ENCODE results near the gene SYT7.
A peak's percentile ranks its signal among the peaks of the same experiment; 100 is the strongest.
"Not testable (repeated sequence)": the region's sequence is repeated elsewhere in the genome, so short reads cannot be mapped to it uniquely, and the experiment has no call there.

SYT7 gene

DNA sequence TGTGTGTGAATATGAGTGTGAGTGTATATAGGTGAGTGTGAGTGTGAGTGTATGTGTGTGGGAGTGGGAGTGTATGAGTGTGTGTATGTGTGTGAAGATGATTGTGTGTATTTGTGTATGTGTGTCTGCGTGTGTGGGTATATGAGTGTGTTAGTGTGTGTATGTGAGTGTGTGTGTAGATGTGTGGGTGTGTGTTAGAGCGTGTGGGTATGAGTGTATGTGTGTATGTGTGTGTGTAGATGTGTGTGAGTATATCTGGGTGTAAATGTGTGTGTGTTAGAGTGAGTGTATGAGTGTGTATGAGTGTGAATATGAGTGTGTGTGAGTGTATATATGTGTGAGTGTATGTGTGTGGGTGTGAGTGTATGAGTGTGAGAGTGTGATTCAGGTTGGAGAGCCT, 83.4 kb downstream of the SYT7 start:
- DNase-seq (ENCODE audit: low spot score), result no peak

DNA sequence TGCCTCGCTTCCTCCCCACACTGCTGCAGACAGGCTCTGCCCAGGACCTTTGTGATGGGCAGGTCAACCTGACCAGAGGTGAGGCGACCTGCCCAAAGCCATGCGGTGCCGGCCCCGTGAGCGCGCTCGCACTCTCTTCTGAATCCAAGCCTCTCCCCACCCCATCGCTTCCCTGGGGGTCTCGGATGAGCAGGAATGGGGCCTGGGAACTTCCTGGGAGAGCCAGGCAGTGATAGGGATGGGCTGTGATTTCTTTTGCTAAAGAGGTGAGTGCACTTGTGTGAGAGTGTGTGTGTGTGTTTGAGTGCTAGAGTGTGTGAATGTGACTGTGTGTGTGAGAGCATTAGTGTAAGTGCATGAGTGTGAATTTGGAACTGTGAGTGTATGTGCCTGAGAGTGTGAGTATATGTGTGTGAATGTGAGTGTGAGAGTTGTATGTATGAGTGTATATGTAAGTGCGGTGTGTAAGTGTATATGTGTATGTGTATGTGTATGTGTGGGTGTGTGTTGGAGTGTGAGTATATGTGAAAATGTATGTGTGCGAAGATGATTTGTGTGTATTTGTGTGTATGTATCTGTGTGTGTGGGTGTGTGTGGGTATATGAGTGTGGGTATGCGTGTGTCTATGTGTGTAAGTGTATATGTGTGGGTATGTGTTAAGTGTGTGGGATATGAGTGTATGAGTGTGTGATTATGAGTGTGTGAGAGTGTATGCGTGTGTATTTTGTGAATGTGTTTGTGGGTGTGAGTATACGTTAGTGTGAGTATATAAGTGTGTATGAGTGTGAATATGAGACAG, 84.1 kb downstream of the SYT7 start:
- DNase-seq (ENCODE audit: low spot score), result no peak

DNA sequence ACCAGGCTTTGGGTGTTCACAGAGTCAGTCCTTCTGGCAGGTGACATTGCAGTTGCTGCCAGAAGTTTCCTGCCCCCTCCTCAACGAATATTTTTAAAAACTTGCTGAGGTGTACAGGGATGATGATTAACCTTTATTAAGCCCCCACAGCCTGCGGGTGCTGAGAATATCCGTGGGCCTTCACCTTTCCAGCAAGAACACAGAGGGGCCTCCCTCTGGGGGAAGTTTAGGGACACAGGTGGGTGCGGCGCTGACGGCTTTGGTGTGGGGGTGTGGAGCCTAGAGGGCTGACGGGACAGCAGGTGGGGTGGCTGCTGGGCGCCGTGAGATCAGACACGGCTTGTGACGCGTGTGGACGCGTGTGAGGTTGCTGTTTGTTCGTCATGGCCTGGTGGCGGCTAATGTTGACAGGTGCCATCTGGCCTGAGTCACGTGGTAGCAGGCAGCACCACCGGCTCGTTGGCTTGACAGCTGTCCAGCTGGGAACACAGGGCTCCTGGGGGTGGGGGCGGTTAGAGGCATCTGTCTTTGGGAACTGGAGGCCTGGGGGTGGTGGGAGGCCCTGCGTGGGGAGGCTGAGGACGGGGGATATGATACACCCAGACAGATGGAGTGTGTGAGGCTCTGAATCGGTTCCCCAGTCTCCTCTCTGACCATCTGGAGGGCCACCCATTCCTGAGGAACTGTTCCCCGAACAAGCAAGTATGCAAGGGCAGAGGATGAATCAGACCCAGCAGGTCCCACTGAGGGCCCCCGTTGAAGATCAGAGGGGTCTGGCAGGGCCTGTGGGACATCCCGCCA, 84.9 kb downstream of the SYT7 start:
- DNase-seq (ENCODE audit: low spot score), result no peak

DNA sequence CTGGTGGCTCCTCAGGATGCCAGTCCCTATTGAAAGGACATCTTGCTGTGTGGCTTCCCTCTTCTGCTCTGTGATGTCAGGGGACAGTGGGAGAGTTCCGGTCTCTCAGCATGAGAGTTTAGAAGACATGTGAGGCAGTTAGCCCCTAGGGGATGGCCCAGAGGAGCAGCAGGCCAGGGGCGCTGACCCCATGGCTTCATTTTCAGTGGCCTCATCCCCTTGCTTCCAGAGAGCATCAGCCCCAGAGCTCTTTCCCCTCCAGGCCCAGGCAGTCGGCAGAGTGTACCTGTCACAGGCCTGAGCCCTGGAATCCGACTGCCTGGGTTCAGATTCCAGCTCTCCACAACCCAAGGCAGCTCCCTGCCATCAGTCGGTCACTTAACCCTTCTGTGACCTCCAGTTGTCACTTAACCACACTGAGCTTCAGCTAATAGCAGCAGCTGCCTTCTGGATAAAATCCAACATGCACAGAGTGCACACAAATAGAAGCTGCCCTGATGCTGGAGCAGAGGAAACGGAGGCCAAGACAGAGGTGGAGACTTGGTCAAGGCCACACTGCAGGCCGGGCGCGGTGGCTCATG, 86.4 kb downstream of the SYT7 start:
- DNase-seq (ENCODE audit: low spot score), result no peak

DNA sequence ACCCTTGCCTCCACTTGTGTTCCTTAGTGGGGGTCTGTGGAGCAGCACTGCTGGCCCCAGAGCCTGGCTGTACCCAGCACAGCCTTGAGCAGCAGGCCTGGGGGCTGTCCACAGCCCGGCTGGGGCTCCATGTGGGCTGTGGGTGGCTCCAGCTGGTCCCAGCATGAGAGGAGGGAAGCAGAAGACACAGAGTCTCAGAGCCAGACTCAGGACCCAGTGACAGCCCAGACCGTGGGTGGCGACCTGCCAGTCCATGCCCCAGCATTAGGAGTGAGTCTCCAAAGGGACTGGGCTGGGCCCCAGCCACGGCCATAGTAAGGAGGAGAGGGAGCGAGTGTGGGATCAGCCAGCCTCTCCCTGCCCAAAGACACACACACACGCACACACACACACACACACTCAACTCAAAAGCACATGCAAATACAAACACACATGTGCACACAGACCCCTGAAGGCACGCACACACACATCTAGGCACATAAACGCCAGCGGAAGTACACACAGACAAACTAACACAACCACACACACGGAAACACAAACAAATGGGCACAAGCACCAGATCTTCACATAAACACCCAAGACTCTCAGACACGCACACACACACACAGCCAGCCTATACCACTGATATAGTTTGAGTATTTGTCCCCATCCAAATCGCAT, 89.0 kb downstream of the SYT7 start:
- DNase-seq (ENCODE audit: low spot score), result no peak

DNA sequence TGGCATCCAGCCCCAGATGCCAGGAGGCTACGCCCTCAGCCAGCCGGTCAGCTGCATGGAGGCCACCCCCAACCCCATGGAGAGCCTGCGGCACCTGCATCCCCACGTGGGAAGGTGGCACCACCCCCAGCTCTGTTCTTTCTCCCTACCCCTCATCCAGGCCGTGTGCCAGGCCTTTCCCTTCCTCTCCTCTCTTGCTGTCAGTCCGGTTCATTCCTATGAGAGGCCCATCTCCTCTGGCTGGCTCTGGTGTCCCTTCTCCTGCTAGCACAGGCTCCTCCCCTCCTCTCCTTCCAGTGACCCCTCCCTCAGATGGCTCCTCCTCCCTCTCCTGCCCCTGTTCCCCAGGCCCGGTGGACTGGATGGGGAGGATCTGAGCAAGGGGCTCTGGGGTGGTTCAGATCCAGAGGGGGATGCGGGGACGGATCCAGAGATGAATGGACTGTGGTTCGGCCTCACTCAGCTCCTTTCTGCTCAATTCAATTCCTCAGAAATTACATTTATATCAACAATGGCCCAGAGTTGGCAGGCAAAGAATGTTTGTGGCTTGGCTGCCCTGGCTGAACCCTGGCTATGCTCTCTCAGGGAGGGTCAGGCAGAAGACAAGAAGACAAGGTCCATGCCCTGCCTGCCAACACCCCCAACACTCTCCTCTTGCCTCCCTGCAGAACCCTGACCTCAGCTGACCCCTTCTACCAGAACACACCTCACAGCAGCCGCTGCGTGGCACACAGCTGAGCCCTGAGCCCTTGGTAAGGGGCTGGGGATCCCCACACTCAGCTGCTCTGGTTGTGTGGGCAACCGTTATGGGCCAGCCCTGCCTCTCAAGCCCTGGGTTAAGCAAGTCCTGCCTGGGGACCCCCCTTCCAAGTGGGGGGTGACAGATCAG, 90.8 kb downstream of the SYT7 start:
- no peak for DNase-seq (ENCODE audit: low spot score)

DNA sequence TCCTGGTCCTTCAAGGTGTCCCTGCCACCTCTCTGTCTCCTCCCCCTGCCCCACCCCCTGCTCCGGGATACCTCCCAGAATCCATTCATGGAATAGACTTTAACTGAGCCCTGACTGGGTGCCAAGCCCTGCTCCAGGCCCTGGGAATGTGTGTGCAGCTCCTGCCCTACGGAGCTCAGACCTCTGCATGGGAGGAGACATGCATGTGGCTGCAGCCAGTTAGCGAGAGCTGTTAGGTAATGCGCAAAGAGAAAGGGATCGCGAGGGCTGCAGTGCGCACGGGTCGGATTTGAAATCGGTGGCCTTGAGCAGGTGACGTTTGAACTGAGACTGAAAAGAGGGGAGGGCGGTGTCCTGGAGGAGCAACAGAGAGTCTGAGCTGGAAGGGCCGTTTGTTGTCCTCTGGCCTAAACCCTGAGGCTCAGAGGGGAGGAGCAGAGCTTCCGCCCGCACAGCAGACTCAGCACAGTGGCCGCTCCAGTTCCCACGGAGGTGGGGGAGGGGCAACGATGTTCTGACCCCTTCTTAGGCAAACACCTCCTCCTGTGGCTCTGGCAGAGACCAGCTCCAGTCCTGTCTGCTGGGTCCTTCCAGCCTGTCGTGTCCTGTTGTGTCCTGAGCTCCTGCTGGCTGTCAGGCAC, 92.1 kb downstream of the SYT7 start:
- peak; percentile 75 for DNase-seq (ENCODE audit: low spot score)

DNA sequence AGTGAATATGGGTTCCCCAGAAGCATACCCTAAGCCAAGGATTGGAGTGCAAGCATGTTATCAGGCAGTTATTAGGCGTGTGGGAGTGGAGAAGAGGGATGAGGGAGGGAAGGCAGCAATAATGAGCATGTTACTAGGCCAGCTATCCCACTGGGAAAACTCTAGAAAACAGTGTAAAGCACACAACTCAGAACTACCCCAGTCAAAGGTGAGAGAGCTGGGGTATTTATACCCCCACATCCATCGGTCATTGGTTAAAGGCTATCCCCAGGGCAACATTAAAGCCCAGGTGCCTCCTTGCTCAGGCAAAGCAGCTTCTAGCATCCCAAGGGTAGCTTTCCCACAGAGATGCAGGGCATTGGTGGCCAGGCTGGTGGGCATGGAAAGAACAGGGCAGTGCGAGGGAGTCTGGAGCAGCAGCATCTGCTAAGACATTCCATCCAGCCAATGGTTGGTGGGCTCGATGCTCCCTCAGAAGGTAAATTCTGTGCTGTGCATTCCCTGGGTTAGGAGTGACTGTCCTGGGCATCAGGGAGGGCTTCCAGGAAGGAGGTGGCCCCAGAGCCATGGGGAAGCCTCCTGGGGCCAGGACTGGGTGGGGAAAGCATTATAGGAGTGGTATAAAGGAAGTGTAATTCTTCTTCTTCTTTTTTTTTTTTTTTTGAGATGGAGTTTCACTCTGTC, 93.4 kb downstream of the SYT7 start:
- DNase-seq (ENCODE audit: low spot score), result no peak

DNA sequence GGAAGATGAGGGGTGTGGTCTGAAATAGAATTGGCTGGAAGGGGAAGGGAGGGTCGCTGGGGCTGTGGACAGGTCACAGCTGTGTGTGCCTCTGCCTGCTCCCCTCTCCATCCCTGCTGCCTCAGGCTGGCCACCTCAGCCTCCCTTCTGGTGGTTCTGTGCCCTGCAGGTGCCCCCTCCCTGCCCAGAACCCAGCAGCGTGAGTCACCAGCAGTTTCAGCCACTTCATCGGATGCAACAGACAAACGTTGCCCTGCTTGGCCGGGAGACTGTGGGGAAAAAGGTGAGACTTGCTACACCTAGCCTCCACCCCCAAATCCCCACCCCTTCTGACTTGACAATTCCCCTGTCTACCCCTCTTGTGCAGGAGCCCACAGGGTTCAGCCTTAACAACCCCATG, 94.1 kb downstream of the SYT7 start:
- peak; percentile 36 for DNase-seq (ENCODE audit: low spot score)

DNA sequence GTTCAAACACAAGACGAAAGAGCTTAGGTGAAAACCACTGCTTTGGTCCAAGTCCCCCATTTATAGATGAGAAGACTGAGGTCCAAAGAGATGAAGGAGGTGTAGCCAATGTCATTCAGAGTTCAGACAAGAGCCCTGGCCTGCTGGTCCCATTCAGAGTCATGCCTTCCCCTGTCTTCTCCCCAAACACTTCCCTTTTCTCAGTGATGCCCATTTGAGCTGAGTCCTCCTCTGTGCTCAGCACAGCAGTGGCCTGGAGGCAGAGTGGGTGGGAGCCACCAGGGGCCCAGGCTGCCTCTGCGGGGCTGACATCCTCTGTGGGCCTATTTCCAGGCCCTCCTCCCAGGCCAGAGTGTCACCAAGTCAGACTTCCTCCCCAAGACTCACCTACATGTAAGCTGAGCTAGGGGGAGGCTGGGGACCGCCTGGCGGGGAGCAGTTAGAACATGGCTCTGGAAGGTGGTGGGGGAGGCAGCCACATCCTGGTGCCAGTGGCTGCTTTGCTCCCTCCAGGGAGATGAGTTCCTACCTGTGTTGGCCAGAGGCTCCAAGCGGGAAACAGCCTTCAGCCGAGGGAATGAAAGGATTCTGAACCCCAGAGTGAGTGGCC, 94.8 kb downstream of the SYT7 start:
- no peak for DNase-seq (ENCODE audit: low spot score)

DNA sequence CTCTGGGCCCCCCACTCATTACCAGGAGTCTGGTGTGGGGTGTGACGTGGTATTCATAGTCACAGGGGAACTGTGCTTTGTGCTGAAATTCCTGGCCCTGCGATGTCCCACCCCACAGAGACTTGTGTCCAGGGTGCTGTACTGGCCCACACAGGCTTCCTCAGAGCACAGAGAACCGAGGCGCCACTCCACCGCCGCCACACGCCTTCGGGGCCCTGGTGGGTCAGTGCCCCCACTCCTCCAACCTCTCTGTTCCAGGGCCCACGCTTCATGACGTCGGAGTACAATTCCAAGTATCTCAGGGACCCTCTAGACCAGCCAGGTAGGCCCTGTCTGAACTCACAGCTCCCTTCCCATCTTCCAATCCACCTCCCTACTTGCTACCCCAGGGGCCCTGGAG, 95.8 kb downstream of the SYT7 start:
- DNase-seq (ENCODE audit: low spot score), result no peak

DNA sequence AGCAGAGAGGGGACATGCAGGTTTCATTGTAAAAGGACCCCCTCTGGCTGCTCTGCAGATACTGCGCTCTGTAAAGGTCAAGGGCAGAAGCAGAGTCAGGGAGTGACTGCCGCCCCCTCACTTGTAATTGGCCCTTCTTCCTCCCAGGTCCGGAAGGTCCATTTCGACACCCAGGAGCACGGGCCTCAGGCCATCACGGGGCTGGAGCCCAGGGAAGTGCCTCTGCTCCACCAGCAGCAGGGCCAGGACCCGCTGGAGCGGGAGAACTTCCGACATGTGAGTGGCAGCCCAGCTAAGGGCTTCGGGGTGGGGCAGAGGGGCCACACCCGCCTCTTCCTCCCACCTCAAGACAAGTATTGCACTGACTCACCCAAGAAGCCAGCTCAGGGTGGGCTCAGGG, 96.3 kb downstream of the SYT7 start:
- DNase-seq (ENCODE audit: low spot score), result no peak

DNA sequence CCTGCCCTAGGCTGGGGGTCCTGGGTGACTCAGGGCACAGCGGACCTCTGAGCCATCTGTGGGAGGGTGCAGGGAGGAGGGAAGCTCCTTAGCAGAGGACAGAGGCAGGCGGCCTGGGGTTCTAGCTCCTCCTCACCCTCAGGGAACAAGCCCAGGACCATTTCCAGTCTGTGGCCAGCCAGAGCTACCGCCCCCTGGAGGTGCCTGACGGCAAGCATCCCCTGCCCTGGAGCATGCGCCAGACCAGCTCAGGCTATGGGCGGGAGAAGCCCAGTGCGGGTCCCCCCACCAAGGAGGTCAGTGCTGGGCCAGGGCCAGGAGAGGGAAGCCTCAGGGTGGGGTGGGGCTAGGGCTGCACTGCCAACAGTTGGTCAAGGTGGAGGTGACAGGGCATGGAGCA, 98.4 kb downstream of the SYT7 start:
- DNase-seq (ENCODE audit: low spot score), result no peak

DNA sequence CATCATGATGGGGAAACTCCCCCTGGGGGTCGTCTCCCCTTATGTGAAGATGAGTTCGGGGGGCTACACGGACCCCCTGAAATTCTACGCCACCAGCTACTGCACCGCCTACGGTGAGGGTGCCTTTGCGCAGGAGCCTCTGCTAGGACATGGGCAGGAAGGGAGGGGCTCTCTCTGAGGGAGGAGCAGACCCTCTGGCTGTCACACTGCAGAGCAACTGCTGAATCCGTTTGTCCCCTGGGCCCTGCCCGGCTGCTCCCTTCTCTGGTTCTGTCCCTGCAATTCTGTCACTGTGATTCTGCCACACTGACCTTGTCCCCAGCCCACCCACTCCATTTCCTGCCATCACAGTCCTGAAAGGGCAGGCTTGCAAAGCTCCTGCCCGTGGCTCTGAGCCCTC, 99.1 kb downstream of the SYT7 start:
- no peak for DNase-seq (ENCODE audit: low spot score)

DNA sequence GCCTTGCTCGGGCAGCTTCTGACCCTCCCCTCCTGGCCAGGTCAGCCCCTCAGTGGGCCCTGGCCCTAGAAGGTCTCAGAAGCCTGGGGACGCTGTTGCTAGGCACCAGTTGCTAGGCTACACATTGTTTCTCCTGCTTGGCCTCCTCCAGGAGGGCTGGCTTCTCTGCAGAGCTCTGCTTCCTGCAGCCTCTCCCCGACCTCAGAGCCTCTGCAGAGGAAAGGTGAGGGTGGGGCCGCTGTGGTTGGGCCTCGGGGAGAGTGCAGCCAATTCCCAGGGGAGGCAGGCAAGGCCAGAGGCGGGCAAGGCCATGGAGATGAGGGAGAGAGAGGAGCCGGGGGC, 99.9 kb downstream of the SYT7 start:
- DNase-seq (ENCODE audit: low spot score), result peak; percentile 65

DNA sequence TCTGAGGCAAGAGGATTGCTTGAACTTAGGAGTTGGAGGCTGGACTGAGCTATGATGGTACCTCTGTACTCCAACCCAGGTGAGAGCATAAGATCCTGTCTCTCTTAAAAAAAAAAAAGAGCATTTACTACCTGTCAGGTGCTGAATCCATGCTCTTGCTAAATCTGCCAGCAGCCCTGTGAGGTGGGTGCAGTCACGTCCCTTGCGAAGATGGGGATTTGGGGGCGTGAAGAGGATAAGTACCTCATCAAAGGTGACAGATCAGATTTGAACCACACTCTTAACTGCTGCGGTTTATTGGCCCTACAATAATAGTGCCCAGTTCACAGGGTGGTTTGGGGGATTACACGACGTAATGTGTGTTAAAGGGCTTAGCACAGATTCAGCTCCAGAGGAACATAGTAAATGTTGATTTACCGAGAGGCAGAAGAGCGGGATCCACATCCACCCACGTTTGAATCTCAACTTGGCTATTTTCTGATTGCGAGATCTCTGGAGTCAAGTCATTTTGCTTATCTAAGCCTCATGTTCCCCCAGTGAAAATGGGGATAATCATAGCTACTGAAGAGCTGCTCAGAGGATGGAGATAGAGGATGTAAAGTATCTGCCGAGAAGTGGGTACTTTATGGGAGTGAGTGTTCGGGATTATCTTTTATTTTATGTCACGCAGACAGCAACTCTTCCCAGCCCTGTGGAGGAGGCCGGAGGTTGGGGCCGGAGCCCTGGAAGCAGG, 100.4 kb downstream of the SYT7 start:
- no peak for DNase-seq (ENCODE audit: low spot score)

DNA sequence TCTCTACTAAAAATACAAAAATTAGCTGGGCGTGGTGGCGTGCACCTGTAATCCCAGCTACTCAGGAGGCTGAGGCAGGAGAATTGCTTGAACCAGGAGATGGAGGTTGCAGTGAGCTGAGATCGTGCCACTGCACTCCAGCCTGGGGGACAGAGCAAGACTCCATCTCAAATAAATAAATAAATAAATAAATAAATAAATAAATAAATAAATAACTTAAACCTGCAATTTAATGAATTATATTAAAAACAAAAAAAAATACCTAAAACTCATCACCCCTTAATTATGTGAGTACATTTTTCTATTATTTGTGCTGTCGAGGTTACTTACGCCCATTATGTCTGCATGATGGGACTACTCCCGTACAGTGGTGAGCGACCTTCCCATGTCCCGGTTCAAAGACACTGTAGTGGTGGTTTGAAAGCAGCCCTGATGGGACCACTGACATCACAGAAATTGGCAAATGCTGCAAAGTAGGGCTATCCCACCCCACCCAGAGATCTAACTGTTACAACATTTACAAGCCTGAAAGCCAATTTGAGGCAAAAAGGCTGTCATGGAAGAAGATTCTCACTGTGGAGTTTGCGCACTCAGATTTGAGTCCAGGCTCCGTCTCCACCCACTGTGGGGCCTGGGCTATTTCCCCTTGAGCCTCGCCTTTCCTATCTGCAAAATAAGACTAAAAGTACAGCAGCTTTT, 101.4 kb downstream of the SYT7 start:
- DNase-seq (ENCODE audit: low spot score), result not testable (repeated sequence)

DNA sequence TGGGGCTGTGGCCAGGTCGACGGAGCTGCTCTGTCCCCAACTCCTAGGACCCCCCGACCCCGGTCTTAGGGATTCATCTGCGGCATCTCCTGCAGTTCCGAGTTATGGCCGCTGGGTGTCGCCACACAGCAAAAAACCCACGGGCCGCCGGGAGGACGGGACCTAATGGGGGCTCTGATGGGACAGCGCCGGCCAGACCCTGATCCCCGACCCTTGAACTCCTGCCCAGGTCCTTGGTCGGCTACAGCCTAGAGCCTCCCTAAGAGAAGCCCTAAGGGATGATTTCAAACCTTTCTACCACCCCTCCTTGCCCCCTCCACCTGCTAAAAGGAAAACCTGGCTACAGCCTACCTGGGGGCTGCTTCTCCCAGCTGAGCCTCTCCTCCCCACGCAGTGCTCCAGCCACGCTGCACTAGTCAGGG, 103.1 kb downstream of the SYT7 start:
- no peak for DNase-seq (ENCODE audit: low spot score)

DNA sequence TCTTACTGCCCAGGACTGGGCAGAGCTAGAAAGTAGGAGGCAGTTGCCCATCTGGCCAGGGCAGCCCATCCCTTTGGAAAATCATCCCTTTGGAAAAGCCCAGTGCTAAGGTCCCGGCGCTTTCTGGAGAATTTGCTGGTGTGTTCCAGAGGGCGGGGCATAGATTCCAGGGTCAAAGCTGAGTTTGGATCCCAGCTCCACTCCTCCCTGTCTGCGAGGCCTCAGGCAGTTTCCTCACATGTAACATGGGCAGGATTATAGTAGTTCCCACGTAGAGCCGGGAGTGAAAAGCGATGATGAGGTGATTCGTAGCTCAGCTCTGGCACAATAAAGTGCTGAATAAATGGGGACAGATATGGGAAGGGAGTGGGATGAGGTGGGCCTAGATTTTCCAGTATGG, 103.8 kb downstream of the SYT7 start:
- DNase-seq (ENCODE audit: low spot score), result no peak
